Kidney capillary endothelial cell (primary cell): ENCODE results near the gene DTNB.
A peak's percentile ranks its signal among the peaks of the same experiment; 100 is the strongest.
"Not testable (repeated sequence)": the region's sequence is repeated elsewhere in the genome, so short reads cannot be mapped to it uniquely, and the experiment has no call there.

Experiments
- DNase-seq: peaks from one replicate; pipeline ENCODE4 v3.0.0-alpha.2; 2018; ENCODE audit warnings: low spot score

Gene DTNB

DNA sequence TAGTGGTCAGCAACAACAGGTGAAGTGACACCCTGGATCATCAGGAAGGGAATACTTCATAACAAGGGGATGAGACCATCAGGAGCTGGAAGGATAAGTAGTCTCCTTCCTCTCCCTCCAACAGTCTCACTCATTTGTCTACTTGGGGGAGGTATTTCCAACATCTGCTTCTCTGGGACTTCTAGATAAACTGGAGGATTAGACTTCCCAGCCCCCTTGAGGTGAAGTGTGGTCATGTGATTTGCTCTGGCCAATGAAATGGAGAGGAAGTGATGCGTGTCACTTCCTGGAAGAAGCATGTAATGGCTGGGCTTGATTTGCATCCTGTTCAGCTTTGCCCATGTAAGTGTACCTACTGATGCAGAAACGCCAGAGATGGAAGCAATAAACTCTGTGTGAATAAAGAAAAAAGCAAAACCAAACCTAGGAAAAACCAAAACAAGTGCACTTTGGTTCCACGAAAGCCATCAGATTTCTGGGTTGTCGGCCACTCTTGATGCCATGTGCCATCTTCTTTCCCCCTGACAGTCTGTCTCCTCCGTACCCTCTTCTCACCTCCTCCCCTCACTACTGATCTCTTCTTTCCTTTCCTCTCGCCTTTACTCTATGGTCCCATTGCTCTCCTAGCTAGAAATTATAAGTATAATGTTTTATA lies 255.5 kb downstream of the DTNB start:
- DNase-seq = peak; percentile 3

DNA sequence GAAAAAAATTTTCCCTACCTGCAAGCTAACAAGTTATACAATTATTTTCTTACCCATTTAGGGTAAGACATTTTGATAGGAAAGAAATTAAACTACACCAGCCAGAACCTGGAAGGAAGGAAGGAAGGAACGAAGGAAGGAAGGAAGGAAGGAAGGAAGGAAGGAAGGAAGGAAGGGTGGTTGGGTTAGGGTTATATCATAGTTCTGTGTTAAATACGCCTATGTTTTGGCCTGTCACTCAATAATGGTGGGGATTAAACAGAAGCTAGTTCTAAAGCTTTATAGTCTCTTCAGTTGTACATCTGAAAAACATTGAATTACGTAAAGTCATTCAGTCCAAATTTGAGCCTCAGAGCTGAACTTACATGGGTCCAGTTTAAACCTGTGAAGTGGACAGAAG lies 256.7 kb downstream of the DTNB start:
- DNase-seq = no peak

DNA sequence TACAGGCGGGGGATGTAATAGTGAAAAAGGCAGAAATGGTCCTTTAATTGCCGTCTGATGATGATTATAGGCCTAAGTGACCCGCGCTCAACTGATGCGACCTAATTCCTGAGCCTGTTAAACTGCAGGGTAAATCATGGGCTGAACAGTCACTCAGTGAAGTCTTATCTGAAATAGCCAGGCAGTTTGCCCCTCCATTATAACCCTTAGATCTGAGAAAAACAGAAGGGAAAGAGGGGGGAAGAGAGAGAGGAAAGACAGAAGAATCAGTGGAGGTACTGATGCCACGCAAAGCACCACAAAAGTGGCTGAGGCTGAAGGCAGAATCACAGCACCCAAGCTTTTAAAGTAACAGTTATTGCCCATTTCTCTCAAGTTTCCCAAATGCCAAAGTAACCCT lies 258.6 kb downstream of the DTNB start:
- no peak for DNase-seq

DNA sequence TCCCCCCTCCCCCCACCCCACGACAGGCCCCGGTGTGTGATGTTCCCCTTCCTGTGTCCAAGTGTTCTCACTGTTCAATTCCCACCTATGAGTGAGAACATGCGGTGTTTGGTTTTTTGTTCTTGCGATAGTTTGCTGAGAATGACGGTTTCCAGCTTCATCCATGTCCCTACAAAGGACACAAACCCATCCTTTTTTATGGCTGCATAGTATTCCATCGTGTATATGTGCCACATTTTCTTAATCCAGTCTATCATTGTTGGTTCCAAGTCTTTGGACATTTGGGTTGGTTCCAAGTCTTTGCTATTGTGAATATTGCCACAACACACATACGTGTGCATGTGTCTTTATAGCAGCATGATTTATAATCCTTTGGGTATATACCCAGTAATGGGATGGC lies 260.0 kb downstream of the DTNB start:
- not testable (repeated sequence) for DNase-seq

DNA sequence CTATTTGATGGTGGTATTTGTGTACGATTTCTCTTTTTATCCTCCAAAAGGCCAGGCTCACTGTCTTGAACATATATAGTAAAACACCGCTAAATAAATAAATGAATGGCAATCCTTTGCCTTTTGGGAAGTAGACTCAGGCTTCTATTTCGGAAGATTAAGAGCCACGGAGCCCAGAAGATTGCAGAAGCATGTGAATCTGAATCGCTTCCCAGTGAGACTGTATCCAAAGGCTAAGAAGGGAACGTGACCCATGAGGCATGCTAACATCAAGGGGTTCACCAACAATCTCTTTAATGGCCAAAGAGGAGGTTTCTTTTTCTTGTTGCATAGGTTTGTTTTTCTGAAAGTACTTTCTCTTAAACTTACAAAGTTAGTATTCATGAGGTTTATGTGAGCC lies 261.6 kb downstream of the DTNB start:
- no peak for DNase-seq

DNA sequence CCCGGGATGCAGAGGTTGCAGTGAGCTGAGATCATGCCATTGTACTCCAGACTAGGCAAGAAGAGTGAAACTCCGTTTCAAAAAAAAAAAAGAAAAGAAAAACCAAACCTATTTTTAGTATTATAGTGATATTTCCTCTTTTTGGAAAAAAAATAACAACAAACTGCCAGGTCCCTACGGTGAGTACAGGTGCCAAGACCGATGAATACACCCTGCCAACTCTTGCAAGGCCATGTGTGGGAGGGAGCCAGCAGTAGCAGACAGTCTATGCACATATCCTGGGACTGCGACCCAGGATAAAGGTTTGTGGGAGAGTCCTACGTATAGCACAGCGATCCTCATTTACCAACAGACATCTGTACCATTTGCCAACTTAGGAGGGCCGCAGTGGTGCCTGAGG lies 262.1 kb downstream of the DTNB start:
- no peak for DNase-seq

DNA sequence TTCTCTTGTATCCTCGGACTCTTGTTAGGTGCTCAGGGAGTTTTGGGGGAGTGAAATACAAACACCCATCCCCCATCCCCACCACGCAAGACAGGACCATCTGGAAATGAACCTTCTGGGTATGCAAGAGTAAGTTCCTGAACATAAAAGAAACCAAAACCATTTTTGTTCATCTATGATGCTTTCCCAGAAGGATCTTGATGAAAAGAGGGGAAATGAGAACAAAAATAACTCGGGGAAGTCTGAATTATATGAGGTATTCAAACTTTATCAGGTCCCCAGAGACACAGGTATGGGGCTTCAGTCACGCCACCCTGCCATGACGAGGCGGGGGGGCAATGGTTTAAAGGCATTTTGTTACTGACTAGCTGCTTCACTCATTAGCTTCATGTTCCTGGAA lies 263.0 kb downstream of the DTNB start:
- no peak for DNase-seq

DNA sequence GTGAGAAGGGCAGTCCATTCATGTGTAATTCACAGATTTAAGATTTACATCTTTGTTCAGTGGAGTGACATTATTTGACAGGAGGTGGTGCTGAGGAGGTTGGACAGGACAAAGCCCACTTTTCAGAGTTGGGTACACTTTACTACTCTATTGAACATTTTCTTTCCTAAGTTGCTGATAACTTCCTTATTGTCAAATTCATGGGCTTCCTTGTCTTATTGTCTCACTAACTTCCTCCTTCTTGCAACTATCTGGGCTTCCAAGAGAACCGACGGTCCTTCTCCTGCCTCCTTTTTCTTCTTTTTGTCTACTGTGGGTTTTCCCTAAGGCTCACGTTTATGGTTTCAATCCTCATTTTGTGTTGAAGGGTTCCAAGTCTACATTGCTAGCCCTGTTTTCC lies 263.9 kb downstream of the DTNB start:
- no peak for DNase-seq

DNA sequence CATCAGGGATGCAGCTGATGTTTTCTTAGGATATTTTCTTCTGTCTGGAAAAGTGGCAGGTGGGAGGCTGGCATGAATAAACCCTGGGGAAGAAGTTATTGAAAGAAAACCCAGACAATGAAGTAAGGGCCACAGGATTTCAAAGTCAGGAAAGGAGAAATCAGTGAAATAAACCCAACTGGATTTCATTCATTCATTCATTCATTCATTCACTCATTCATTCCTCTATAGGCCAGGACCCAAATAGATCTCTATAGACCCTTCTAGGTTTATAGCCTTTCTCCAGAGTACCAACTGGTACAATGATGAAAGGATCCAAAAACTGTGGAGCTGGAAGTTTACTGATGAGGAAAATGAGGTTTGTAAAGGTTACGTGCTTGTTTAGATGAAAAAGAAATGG lies 264.3 kb downstream of the DTNB start:
- no peak for DNase-seq

DNA sequence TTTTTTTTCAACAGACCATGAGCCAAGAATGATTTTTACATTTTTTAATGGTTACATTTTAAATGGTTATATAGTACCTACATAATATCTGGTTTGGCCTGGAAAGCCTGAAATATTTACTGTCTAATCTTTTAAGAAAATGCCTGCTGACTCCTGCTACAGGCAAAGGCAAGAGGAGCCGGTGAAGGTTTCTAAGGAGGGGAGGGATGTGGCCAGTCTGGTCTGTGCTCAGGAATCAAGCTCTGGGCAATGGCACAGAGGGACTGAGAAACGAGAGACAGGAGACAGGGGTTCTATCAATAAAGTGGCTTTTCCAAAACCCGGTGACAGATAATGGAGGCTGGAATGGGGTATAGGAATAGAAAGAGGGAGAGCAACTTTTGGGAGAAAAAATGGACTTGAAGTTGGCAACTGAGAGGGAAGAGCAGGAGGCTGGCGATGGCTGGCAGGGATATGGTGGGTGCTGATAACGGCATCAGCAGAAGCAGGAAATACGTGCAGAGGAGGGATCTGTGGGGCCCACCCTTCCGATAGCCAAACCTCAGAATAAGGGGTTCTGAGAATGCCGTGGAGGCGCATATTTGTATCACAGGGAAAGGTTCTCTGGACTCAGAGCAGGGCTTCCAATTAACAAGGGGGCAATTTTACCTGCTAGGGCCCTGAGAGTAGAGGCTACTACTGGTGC lies 267.6 kb downstream of the DTNB start:
- DNase-seq = no peak

DNA sequence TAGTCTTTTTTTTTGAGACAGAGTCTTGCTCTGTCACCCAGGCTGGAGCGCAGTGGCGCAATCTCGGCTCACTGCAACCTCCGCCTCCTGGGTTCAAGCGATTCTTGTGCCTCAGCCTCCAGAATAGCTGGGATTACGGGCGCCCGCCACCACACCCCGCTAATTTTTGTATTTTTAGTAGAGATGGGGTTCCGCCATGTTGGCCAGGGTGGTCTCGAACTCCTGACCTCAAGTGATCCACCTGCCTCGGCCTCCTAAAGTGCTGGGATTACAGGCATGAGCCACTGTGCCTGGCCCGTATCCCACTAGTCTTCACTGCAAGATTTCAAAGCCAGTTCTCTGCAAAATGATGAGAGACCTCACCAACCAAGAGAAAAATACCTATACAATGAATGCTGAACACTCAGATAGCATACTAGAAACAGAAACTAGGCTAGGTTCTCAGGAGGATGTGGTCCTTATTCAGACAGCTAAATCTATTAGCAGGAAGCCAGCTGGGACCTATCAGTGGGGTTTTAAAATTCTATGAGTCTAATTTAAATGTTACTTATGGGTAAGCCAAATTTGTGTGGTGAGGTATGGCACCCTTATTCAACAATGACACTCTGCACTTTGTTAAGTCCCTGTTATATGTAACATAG lies 270.1 kb downstream of the DTNB start:
- DNase-seq = not testable (repeated sequence)

DNA sequence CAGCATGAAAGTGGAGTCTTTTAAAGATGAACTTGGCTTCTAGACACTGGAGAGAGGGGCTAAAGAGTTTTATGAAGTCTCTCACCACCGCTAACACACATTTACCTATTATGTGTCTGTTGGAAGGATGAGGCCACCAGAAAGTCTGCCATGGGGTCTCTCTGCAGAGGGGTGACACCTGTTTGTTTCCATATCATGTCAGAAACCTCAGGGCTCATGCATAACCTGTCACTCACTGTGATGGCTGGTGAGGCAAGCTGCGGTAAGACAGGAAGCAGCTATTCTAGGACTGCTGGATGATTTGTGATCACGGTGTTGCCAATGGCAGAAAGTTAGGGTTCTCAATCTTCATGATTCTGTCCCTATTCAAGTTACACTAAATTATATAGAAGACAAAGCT lies 270.9 kb downstream of the DTNB start:
- DNase-seq = no peak

DNA sequence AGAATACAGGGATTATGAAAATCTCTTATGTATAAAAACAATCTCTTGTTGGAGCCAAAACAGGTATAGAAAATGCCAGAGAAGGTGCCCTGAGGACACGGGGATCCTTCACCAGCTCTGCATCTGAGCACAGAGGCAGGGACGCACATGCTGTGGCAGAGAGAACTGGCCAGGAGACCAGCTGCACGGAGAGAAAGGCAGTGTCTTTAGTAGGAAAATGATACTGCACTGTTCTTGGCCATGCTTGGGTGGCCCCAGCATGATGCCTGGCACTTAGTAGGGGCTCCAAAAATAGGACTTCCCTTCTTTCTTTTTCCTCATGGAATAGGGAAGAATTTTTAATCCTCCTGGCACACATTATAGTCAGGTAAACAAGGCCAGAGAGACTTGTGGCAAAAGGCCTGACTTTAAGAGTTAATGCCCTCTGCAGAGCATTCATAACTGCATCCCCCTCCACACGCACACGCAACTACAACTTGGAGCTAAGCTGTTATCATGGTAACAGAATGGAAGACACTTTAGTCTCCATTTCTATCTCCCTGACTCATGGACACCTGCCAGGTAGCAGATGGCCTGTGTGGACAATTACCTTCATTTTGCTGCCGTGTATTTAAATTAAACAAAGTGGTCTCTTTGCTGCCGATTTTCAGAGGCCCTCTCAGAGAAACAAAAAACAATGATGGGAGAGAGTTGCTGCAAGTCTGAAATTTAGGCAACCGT lies 271.9 kb downstream of the DTNB start:
- no peak for DNase-seq

DNA sequence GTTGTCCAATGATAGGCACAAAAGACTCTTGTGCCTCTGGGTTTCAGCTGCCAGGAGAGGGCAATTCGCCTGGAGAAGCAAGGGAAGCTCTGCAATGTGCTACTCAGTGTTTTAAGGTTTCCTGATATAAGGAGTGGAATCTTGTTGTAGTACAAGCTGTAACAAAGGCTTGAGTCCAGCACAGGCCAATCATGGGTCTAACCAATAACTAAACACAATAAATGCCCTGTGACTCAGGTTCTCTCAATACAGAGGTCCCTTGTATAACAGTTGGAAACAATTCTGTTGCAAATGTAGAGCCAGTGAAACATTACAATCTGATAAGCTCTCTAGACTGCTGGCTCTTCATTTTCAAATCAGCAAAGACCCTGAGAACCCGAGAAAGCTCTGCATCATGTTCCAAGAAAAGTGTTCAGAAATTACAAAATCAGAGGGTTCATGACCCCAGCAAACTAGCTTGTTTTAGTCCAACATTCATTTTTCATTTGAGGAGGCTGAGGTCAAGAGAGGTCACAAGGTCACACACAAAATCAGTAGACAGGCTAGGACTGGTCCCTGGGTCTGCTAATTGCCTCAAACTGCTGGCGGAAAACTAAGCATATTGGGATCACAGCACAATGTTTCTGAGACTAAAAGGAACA lies 272.7 kb downstream of the DTNB start:
- DNase-seq = no peak

DNA sequence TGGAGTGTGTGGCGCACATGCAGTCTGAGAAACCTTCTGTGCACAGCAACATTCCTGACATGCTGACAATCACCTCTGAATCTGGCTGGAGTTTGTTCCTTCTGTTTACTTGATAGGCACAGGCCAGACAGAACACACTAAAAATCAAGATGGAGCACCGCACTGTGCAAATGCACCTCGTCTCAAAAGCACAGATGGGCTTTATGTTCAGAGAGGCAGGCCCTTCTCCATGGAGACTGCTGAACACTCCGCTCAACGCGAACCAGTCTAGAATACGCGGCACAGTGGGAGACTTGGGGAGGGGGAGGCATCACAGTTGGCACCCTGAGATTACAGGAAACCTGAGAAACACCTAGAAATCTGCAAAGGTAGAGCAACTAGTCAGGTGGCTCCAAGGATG lies 273.2 kb downstream of the DTNB start:
- no peak for DNase-seq

DNA sequence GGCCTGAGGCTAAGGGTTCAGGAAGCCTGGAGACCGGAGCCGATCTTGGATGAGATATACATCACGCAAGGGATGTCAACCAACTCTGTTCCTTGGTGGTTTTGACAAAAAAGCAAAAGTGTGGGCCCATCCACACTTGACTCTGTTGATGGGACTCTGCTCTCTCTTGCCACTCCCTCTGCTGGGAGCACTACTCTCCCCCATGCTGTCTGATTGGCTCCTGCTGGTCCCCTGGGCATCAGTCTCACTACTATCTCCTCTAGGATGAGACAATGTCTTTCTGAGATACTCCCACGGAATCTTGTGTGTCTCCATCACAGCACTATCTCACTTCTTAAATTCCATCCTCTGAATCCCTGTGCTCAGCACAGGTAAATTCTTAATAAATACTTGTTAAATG lies 274.8 kb downstream of the DTNB start:
- no peak for DNase-seq

DNA sequence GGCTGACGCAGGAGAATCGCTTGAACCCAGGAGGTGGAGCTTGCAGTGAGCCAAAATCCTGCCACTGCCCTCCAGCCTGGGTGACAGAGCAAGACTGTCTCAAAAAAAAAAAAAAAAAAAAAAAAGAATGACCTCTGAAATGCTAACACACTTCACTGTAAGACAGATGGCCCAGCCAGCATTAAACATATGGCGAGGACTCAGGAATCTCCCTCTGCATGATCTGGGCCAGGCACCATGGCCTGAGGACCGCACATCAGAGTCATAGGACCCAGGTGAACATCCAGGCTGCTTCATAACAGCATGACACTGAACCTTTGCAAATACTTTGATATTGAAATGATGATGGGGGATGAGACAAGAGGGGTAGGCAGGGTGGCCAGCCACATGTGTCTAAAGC lies 275.6 kb downstream of the DTNB start:
- DNase-seq = no peak

DNA sequence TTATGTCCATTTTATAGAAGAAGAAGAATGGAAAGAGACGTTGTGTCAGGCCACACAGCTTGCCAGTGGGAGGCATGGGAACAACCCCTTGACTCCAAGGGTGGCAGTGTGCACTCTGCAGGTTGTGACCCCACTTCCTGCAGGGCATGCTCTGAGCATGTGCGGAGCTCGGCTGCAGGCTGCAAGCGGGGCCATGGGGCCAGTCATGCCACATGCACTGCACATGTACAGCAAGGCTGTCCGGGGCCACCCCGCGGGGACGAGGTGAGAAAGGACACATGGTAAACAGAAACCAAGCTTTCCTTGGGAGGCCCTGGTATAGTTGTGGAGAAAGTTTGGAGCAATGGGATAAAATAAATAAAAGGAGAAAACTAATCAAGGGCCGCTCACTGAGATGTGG lies 284.2 kb downstream of the DTNB start:
- DNase-seq = no peak

DNA sequence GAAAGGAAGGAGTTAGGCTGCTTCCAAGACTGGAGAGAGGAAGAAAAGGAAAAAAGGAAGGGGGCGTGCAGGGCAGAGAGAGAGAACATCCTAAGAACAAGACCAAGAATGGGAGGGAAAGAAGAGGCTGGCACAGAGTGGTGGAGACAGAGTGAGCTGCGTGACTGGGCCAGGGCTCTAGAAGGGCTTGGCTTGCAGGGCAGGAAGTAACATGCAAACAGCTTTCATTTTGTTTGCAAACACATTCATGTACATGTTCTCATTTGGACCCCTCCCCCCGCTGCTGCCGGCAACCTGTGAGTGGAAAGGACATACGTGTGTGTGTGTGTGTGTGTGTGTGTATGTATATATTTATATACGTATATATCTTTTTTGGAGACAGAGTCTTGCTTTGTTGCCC lies 284.9 kb downstream of the DTNB start:
- no peak for DNase-seq

DNA sequence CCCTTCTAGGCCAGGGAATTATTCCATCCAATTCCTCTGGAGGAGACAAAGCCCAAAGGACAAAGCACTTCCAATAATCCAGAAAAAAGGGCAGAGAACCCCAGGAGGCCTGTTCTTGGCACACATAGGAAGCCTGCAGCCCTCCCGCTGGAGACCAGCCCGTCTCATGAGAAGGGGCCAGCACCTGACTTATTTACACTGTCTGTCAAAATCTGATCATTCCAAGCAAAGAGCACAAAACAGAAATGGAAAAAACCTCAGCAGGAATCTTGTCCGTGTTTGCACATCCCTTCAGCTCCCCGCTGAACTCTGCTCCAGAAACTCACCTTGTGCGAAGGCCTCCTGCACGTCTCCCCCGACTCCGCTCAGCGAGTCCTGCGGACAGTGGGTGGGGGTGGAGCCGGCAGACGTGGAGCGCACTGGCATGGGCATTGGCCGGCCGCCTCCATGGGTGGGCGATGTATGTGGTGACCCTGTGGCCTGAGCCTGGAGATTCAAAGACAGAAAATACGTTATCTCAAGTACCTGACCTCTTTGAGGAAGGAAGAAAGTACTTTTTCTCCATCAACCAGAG lies 285.4 kb downstream of the DTNB start:
- DNase-seq = no peak

DNA sequence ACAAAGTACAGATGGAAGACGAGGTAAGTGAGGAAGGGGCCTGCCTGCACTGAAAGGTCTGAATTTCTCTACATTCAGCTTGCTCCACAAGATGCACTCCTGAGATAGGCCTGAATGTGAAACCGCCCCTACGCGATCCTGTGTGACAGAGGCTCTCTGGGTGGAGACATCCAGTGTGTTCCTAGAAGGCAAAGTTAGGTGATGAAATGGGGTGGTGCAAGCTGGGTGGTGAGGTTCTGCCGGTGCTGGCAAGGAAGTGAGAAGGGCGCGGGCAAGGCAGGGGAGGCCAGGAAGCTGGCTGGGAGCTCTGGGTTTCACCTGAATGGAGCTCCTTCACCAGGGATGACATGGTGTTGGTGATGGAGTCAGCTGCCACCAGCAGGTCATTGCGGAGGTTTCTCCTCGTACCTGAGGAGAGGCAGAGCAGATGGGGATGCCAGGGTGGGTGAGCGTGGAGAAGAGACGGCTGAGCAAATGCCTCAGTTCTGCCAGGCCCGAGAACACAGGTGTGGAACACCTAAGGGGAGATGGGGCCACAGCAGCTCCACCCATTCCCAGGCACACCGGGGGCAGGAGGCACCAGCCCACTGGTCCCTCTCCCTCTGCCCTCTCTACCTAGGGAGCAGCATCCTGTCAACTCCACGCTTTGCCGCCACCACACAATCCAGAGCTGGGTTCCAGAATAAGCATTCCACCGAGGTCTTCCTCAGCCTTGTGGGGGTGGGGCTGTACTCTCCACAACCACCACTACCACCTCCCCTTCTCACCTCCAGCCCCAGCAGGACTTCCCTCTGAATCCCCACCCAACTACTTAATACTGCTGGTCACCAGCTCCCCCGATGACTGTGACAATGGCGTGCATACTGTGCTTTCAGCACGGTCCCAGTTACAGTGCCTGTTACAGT lies 286.2 kb downstream of the DTNB start:
- DNase-seq = no peak
